Measurements from ENCODE around the gene CDIPT. TPM values are rescaled to one million over a fixed set of nuclear protein-coding genes. Genes with fewer than 3 reads are reported as not detected.

Gene CDIPT
- total and polyA plus RNA-seq, 2 donors = 44.1 to 73.3 TPM

DNA sequence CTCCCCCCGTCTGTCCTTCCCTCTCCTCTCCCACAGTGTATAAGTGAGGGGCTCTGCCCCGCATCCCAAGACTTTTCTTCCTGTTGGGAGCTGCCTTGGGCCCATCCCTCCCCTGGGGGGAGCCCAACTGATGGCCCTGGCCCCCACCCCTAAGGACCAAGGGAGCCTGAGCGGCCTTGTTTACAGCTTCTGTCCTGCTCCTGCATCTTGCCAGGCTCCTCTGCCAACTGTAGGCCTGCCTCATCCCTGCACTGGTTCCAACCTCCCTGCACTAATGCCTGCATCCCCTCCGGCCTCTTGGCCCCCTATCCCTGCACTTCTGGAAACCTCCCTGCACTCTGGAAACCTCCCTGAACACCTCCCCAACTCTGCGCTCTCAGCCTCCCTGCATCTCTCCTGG, 48.4 kb downstream of the CDIPT start:
- peaks cover 0 to 11% of the 10 kb centered on the region in 2 donors for H3K9me3 ChIP-seq (ENCODE audit: control insufficient read depth in 2 of 2, insufficient read depth in 1 of 2, low read length in 1 of 2)
- 95% methylated on average over 5 of the region's 5 CpGs for WGBS
- H3K27ac ChIP-seq (ENCODE audit: low read depth in 1 of 2, low read length in 1 of 2) = peak overlapping the region in 1 of 2 donors; percentile 96
- peaks cover 8 to 47% of the 10 kb centered on the region in 2 donors for H3K27me3 ChIP-seq (ENCODE audit: control insufficient read depth in 2 of 2, insufficient read depth in 1 of 2, low read length in 1 of 2)
- no peak for DNase-seq (ENCODE audit: low read depth in 6 of 9, low spot score in 9 of 9)
- H3K4me1 ChIP-seq (ENCODE audit: control insufficient read depth in 2 of 2, insufficient read depth in 2 of 2, low read length in 2 of 2) = peaks cover 44 to 88% of the 10 kb centered on the region in 2 donors
- no peak overlapping the region for H3K4me3 ChIP-seq (ENCODE audit: low read length in 2 of 2)
- peaks cover 20 to 33% of the 10 kb centered on the region in 2 donors for H3K36me3 ChIP-seq (ENCODE audit: control insufficient read depth in 2 of 2, insufficient read depth in 2 of 2, low read length in 1 of 2)

GRCh38 chr16:29813644-29814562, 49.1 kb downstream of the CDIPT start:
- peaks cover 22 to 34% of the 10 kb centered on the region in 2 donors for H3K36me3 ChIP-seq (ENCODE audit: control insufficient read depth in 2 of 2, insufficient read depth in 2 of 2, low read length in 1 of 2)
- peaks cover 8 to 47% of the 10 kb centered on the region in 2 donors for H3K27me3 ChIP-seq (ENCODE audit: control insufficient read depth in 2 of 2, insufficient read depth in 1 of 2, low read length in 1 of 2)
- DNase-seq (ENCODE audit: low read depth in 6 of 9, low spot score in 9 of 9) = no peak
- H3K4me1 ChIP-seq (ENCODE audit: control insufficient read depth in 2 of 2, insufficient read depth in 2 of 2, low read length in 2 of 2) = peaks cover 44 to 88% of the 10 kb centered on the region in 2 donors
- peaks cover 0 to 11% of the 10 kb centered on the region in 2 donors for H3K9me3 ChIP-seq (ENCODE audit: control insufficient read depth in 2 of 2, insufficient read depth in 1 of 2, low read length in 1 of 2)
- no peak overlapping the region for H3K4me3 ChIP-seq (ENCODE audit: low read length in 2 of 2)
- 93% methylated on average over 24 of the region's 24 CpGs for WGBS
- no peak overlapping the region for H3K27ac ChIP-seq (ENCODE audit: low read depth in 1 of 2, low read length in 1 of 2)

GRCh38 chr16:29812754-29813643, 50.0 kb downstream of the CDIPT start:
- no peak overlapping the region for H3K27ac ChIP-seq (ENCODE audit: low read depth in 1 of 2, low read length in 1 of 2)
- 91% methylated on average over 9 of the region's 9 CpGs for WGBS

DNA sequence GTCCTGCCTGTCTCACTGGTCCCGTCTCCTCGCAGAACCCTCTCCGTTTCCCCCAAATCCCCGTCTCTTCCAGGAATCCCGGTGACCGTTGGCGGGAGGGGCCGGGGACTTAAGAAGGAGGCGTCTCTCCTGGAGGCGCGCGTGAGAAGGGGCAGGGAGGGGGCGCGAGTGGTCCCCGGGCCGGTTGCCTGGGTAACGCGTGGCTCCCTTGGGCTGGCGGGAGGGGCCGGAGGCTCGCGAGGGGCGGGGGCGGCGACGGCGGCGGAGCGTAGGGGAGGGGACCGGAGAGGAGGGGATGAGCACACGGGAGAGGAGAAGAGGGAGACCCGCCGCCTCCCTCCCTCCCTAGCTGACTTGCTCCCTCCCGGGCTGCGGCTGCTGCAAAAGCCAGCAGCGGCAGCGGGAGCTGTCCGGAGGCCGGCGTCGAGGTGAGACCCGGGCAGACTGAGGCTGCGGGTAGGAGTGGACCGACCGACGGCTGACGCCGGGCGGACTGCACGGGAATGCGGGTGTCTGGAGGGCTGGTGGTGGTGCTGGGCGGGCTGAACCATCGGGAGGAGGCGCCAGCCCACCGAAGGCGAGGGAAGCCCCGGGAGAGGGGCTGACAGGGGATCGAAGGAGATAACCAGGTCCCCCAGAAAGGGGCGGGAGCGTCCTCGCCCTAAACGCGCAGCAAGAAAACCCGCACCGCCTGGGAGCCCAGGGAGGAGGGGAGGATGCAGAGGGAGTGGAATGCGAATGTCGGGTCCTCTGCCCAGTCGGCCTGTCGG, 50.9 kb downstream of the CDIPT start, which contains the start of gene PRRT2:
Gene PRRT2 (plus strand): TSS at position 298 of the 770 bp plus-strand sequence. CDS start 862 bp downstream, outside the sequence.
- 7% methylated on average over 69 of the region's 69 CpGs for WGBS
- Histone ChIP-seq H3K4me3 (ENCODE audit: low read length in 2 of 2) (peak within 1 kb of the TSS; percentile 37 to 40), H3K9me3 (ENCODE audit: control insufficient read depth in 2 of 2, insufficient read depth in 1 of 2, low read length in 1 of 2) (peaks cover 0 to 11% of the 10 kb centered on the region in 2 donors), H3K36me3 (ENCODE audit: control insufficient read depth in 2 of 2, insufficient read depth in 2 of 2, low read length in 1 of 2) (peaks cover 25 to 38% of the 10 kb centered on the region in 2 donors), H3K27ac (ENCODE audit: low read depth in 1 of 2, low read length in 1 of 2) (peak within 1 kb of the TSS; percentile 39 to 61), H3K4me1 (ENCODE audit: control insufficient read depth in 2 of 2, insufficient read depth in 2 of 2, low read length in 2 of 2) (peaks cover 38 to 83% of the 10 kb centered on the region in 2 donors), H3K27me3 (ENCODE audit: control insufficient read depth in 2 of 2, insufficient read depth in 1 of 2, low read length in 1 of 2) (peaks cover 8 to 47% of the 10 kb centered on the region in 2 donors)
- DNase-seq (ENCODE audit: low read depth in 6 of 9, low spot score in 9 of 9) = peak in 3 of 9 donors; percentile 33 to 61 (median 51)

More at GRCh38 chr16:29812754-29813643, 50.0 kb downstream of the CDIPT start:
- Histone ChIP-seq H3K9me3 (ENCODE audit: control insufficient read depth in 2 of 2, insufficient read depth in 1 of 2, low read length in 1 of 2) (peaks cover 0 to 11% of the 10 kb centered on the region in 2 donors), H3K36me3 (ENCODE audit: control insufficient read depth in 2 of 2, insufficient read depth in 2 of 2, low read length in 1 of 2) (peaks cover 25 to 34% of the 10 kb centered on the region in 2 donors), H3K27me3 (ENCODE audit: control insufficient read depth in 2 of 2, insufficient read depth in 1 of 2, low read length in 1 of 2) (peaks cover 8 to 47% of the 10 kb centered on the region in 2 donors), H3K4me1 (ENCODE audit: control insufficient read depth in 2 of 2, insufficient read depth in 2 of 2, low read length in 2 of 2) (peaks cover 47 to 88% of the 10 kb centered on the region in 2 donors), H3K4me3 (ENCODE audit: low read length in 2 of 2) (peak overlapping the region in 1 of 2 donors; percentile 40)
- DNase-seq (ENCODE audit: low read depth in 6 of 9, low spot score in 9 of 9) = no peak

GRCh38 chr16:29811170-29811895, 51.7 kb downstream of the CDIPT start:
- Histone ChIP-seq H3K4me1 (ENCODE audit: control insufficient read depth in 2 of 2, insufficient read depth in 2 of 2, low read length in 2 of 2) (peaks cover 37 to 81% of the 10 kb centered on the region in 2 donors), H3K4me3 (ENCODE audit: low read length in 2 of 2) (peak overlapping the region; percentile 37 to 38), H3K9me3 (ENCODE audit: control insufficient read depth in 2 of 2, insufficient read depth in 1 of 2, low read length in 1 of 2) (peaks cover 0 to 9% of the 10 kb centered on the region in 2 donors), H3K36me3 (ENCODE audit: control insufficient read depth in 2 of 2, insufficient read depth in 2 of 2, low read length in 1 of 2) (peaks cover 25 to 38% of the 10 kb centered on the region in 2 donors), H3K27me3 (ENCODE audit: control insufficient read depth in 2 of 2, insufficient read depth in 1 of 2, low read length in 1 of 2) (peaks cover 8 to 47% of the 10 kb centered on the region in 2 donors), H3K27ac (ENCODE audit: low read depth in 1 of 2, low read length in 1 of 2) (peak overlapping the region; percentile 39 to 61)
- 6% methylated on average over 31 of the region's 31 CpGs for WGBS
- DNase-seq (ENCODE audit: low read depth in 6 of 9, low spot score in 9 of 9) = peak in 3 of 9 donors; percentile 57 to 76 (median 60)

DNA sequence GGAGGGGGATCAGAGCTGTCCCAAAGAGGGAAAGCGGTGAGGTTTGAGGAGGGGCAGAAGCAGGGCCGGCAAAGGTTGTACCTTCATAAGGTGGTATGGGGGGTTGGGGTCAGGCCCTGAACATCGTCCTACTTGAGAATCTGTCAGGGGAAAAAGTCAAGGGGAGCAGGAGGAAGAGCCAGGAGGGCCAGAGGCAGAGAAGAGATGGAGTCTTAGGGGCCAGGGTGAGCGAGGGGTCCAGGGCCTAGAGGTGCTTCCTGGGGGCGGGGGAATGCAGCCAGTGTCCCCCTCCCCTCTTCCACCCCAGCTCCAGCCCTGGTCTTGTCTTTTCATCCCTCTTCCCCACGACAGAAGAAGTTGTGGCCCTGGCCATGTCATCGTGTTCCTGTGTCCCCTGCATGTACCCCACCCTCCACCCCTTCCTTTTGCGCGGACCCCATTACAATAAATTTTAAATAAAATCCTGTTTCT, 52.3 kb downstream of the CDIPT start:
- DNase-seq (ENCODE audit: low read depth in 6 of 9, low spot score in 9 of 9) = no peak
- Histone ChIP-seq H3K27me3 (ENCODE audit: control insufficient read depth in 2 of 2, insufficient read depth in 1 of 2, low read length in 1 of 2) (peaks cover 8 to 47% of the 10 kb centered on the region in 2 donors), H3K27ac (ENCODE audit: low read depth in 1 of 2, low read length in 1 of 2) (peak overlapping the region; percentile 19 to 30), H3K4me3 (ENCODE audit: low read length in 2 of 2) (peak overlapping the region in 1 of 2 donors; percentile 38), H3K9me3 (ENCODE audit: control insufficient read depth in 2 of 2, insufficient read depth in 1 of 2, low read length in 1 of 2) (peaks cover 0 to 5% of the 10 kb centered on the region in 2 donors), H3K36me3 (ENCODE audit: control insufficient read depth in 2 of 2, insufficient read depth in 2 of 2, low read length in 1 of 2) (peaks cover 25 to 38% of the 10 kb centered on the region in 2 donors), H3K4me1 (ENCODE audit: control insufficient read depth in 2 of 2, insufficient read depth in 2 of 2, low read length in 2 of 2) (peaks cover 37 to 81% of the 10 kb centered on the region in 2 donors)
- 70% methylated on average over 9 of the region's 9 CpGs for WGBS

DNA sequence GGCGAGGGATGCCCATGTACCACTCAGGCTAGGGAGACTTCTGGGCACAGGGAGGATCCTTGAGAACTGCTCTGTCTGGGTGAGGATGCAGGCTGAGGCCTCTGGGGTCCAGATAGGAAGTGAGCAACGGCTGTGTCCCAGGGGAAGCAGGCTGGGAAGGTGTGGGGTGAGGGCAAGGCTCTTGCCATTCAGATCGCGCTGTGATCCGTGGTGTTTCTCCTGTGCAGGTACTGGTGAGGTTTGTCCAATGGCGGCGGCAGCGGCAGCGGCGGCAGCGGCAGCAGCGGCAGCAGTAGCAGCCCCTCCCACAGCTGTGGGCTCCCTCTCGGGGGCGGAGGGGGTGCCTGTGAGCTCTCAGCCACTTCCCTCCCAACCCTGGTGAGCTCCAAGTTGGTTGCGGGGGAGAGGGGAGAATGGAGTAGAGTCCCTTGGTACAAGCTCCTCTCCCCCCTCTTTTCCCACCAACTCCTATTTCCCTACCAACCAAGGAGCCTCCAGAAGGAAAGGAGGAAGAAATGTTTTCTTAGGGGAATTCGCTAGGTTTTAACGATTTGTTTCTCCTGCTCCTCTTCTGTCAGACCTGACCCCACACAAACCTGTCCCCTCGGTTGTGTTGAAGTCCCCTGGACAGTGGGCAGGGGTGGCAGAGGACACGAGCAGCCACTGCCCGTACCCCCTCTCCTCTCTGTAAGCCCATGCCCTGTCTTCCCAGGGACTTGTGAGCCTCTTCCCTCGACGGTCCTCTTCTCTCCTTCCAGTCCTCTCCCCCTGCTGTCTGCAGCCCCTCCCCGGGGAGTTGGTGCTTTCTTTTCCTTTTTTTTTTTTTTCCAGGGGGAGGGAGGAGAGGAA, 53.0 kb downstream of the CDIPT start:
- Histone ChIP-seq H3K27me3 (ENCODE audit: control insufficient read depth in 2 of 2, insufficient read depth in 1 of 2, low read length in 1 of 2) (peaks cover 8 to 47% of the 10 kb centered on the region in 2 donors), H3K4me1 (ENCODE audit: control insufficient read depth in 2 of 2, insufficient read depth in 2 of 2, low read length in 2 of 2) (peaks cover 33 to 75% of the 10 kb centered on the region in 2 donors), H3K9me3 (ENCODE audit: control insufficient read depth in 2 of 2, insufficient read depth in 1 of 2, low read length in 1 of 2) (peaks cover 0 to 5% of the 10 kb centered on the region in 2 donors), H3K36me3 (ENCODE audit: control insufficient read depth in 2 of 2, insufficient read depth in 2 of 2, low read length in 1 of 2) (peaks cover 25 to 38% of the 10 kb centered on the region in 2 donors), H3K27ac (ENCODE audit: low read depth in 1 of 2, low read length in 1 of 2) (peak overlapping the region in 1 of 2 donors; percentile 30), H3K4me3 (ENCODE audit: low read length in 2 of 2) (no peak overlapping the region)
- 83% methylated on average over 23 of the region's 23 CpGs for WGBS
- DNase-seq (ENCODE audit: low read depth in 6 of 9, low spot score in 9 of 9) = no peak
